Measurements from ENCODE around the gene SORCS2.

SORCS2 gene

GRCh38 chr4:7422151-7422897 is 230.0 kb downstream of the SORCS2 start:
- no peak for DNase-seq

GRCh38 chr4:7422898-7423180 is 230.5 kb downstream of the SORCS2 start:
- DNase-seq, result no peak

GRCh38 chr4:7423391-7423790 is 231.1 kb downstream of the SORCS2 start:
- DNase-seq, result no peak

- DNase-seq, result no peak
Measured at GRCh38 chr4:7423801-7424552, 231.6 kb downstream of the SORCS2 start.

GRCh38 chr4:7424553-7425111 is 232.3 kb downstream of the SORCS2 start:
- DNase-seq, result no peak

- no peak for DNase-seq
Measured at GRCh38 chr4:7425124-7425523, 232.8 kb downstream of the SORCS2 start.

- no peak for DNase-seq
Measured at GRCh38 chr4:7425591-7426468, 233.5 kb downstream of the SORCS2 start.

GRCh38 chr4:7426525-7427171 is 234.3 kb downstream of the SORCS2 start:
- no peak for DNase-seq

GRCh38 chr4:7427361-7427760 is 235.0 kb downstream of the SORCS2 start:
- DNase-seq, result no peak

GRCh38 chr4:7427831-7428260 is 235.5 kb downstream of the SORCS2 start:
- no peak for DNase-seq

GRCh38 chr4:7428261-7429068 is 236.1 kb downstream of the SORCS2 start:
- DNase-seq, result no peak

- no peak for DNase-seq
Measured at GRCh38 chr4:7429069-7429416, 236.7 kb downstream of the SORCS2 start.

- no peak for DNase-seq
Measured at GRCh38 chr4:7429601-7430078, 237.3 kb downstream of the SORCS2 start.

- DNase-seq, result no peak
Measured at GRCh38 chr4:7430368-7430964, 238.1 kb downstream of the SORCS2 start.

- no peak for DNase-seq
Measured at GRCh38 chr4:7430965-7431695, 238.8 kb downstream of the SORCS2 start.

- DNase-seq, result no peak
Measured at GRCh38 chr4:7431696-7432530, 239.6 kb downstream of the SORCS2 start.

- no peak for DNase-seq
Measured at GRCh38 chr4:7432531-7433375, 240.4 kb downstream of the SORCS2 start.

- no peak for DNase-seq
Measured at GRCh38 chr4:7433376-7434140, 241.2 kb downstream of the SORCS2 start.

Measured in CD4-positive, alpha-beta T cell treated with Interferon gamma for 1 hour (primary cell).